ENCODE data around the gene DLGAP1.

Gene DLGAP1

GRCh38 chr18:3453540-3454364 lies 1001.4 kb downstream of the DLGAP1 start:
- TF ChIP-seq CTCF (IDR thresholded peaks at IDR 0.05; ENCODE audit: insufficient read depth, low read length), result no peak
- no peak for TF ChIP-seq REST (IDR thresholded peaks at IDR 0.05; ENCODE audit: insufficient replicate concordance, low read depth)
- TF ChIP-seq POLR2AphosphoS5 (IDR thresholded peaks at IDR 0.05; ENCODE audit: low read depth), result 0 out of 2 replicates have a peak, but pooled peaks have one; percentile 44
- TF ChIP-seq GABPA (IDR thresholded peaks at IDR 0.05; ENCODE audit: low read depth), result no peak
- H3K27ac ChIP-seq (replicated peaks), result peak overlapping the region; percentile 38
- peak in 1 of 2 experiments; percentile 70 for DNase-seq (ENCODE audit: low read depth in 1 of 2, low spot score in 1 of 2)
- H3K27me3 ChIP-seq (ENCODE audit: insufficient read depth, poor library complexity, severe bottlenecking), result no peaks in the 10 kb centered on the region
- peak overlapping the region; percentile 18 for H3K4me3 ChIP-seq (replicated peaks; ENCODE audit: insufficient read depth, low read length)

- TF ChIP-seq GABPA (IDR thresholded peaks at IDR 0.05; ENCODE audit: low read depth), result no peak
- no peak for TF ChIP-seq CTCF (IDR thresholded peaks at IDR 0.05; ENCODE audit: insufficient read depth, low read length)
- no peak for TF ChIP-seq REST (IDR thresholded peaks at IDR 0.05; ENCODE audit: insufficient replicate concordance, low read depth)
- TF ChIP-seq SPI1 (IDR thresholded peaks at IDR 0.05; ENCODE audit: borderline replicate concordance, low read depth), result no peak
- TF ChIP-seq POLR2AphosphoS5 (IDR thresholded peaks at IDR 0.05; ENCODE audit: low read depth), result no peak
- Histone ChIP-seq H3K4me3 (replicated peaks; ENCODE audit: insufficient read depth, low read length) (peak overlapping the region; percentile 92), H3K27ac (replicated peaks) (peak overlapping the region; percentile 95), H3K27me3 (ENCODE audit: insufficient read depth, poor library complexity, severe bottlenecking) (no peaks in the 10 kb centered on the region)
- no peak for DNase-seq (ENCODE audit: low read depth in 1 of 2, low spot score in 1 of 2)
These were observed 1002.2 kb downstream of the DLGAP1 start for GRCh38 chr18:3452750-3453539.

- TF ChIP-seq POLR2AphosphoS5 (IDR thresholded peaks at IDR 0.05; ENCODE audit: low read depth) (peak; percentile 49; the same call in 1 of the 2 replicates), SPI1 (IDR thresholded peaks at IDR 0.05; ENCODE audit: borderline replicate concordance, low read depth) (no peak; the same call in 1 of the 2 replicates)
- peak overlapping the region; percentile 92 for H3K4me3 ChIP-seq (replicated peaks; ENCODE audit: insufficient read depth, low read length)
- peak in 1 of 2 experiments; percentile 50 for DNase-seq (ENCODE audit: low read depth in 1 of 2, low spot score in 1 of 2)
- peak overlapping the region; percentile 95 for H3K27ac ChIP-seq (replicated peaks)
- H3K27me3 ChIP-seq (ENCODE audit: insufficient read depth, poor library complexity, severe bottlenecking), result no peaks in the 10 kb centered on the region
These were observed 1002.9 kb downstream of the DLGAP1 start for GRCh38 chr18:3451989-3452749.

All from HL-60 (cell line).